ENCODE measurements around the gene MUS81.

DNA sequence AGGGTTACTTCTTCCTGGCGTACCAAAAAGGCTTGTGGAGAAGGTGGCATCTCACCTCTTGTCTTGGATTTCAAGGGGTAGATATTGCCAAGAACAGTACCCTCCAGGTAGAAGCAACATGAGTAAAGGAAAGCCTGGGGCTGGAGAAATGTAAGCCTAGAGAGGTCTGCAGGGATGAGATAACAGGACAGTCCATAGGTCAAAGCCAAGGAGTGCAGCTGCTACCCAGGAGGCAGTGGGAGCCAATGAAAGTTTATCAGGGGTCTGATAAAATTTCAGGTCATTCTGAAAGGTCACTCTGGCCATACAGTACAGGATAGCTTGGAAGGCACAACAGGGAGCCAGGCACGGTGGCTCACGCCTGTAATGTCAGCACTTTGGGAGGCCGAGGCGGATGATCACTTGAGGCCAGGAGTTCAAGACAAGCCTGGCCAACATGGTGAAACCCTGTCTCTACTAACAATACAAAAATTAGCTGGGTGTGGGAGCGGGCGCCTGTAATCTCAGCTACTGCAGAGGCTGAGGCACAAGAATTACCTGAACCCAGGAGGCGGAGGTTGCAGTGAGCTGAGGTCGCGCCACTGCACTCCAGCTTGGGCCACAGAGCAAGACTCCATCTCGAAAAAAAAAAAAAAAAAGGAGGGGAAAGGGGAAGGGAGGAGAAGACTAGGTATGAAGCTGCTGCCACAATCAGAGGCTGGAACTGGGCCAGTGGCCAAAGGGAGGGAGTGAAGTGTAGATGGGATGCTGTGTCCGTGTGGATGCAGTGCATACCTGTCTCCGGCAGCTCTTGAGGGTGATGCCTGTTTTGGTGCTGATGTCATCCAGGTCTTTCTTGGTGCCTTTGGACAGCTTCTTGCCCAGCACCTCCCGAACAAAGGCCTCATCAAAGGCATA is 26.8 kb downstream of the MUS81 start:
- TF ChIP-seq SUZ12 (IDR thresholded peaks at IDR 0.05; ENCODE audit: extremely low read depth, insufficient read depth, insufficient read length) (no peak), YY1 (IDR thresholded peaks at IDR 0.05; ENCODE audit: insufficient read depth, insufficient read length) (no peak), ZNF274 (IDR thresholded peaks at IDR 0.05; ENCODE audit: low read depth, low read length) (no peak)

Measured in NT2/D1 (cell line).